PC-9 (cell line): ENCODE results near the gene ZFP36L1. TPM values are rescaled to one million over a fixed set of nuclear protein-coding genes. Genes with fewer than 3 reads are reported as not detected.

Experiments
- BruUV-seq: library from RNA; stranded (reverse); fragments of 400-500 nt; replicated peaks from 2 replicates; lab custom pipeline; 2021; lab: Mats Ljungman, UMichigan
- CTCF ChIA-PET: fragments of 300-600 bp; sonication (Branson Sonifier 250); formaldehyde crosslinking; loops from one replicate; lab custom pipeline; 2022; ENCODE audit warnings: antibody characterized with exemption; lab: Charles Lee
- POLR2A ChIA-PET: fragments of 300-600 bp; sonication (Branson Sonifier 250); formaldehyde crosslinking; loops from one replicate; lab custom pipeline; 2022; ENCODE audit warnings: antibody characterized with exemption; ENCODE audit not compliant: unreplicated experiment; lab: Charles Lee
- DNase-seq, 2 experiments: peaks; one replicate each; pipeline versions ENCODE4 v3.0.0 to v3.0.0-alpha.2; 2015 to 2022; ENCODE audit warnings: mixed read lengths in 1 of 2
- H2AFZ ChIP-seq: fragments of 200-600 bp; sonication (generic); 2 replicates; pipeline ENCODE4 v1.8.1; 2017; ENCODE audit warnings: antibody characterized with exemption
- H3F3A ChIP-seq: fragments of 200-600 bp; sonication (generic); 2 replicates; pipeline ENCODE4 v1.8.1; 2017; ENCODE audit warnings: antibody characterized with exemption, mild to moderate bottlenecking, low read depth; ENCODE audit not compliant: insufficient read depth
- H3K27ac ChIP-seq: fragments of 200-600 bp; sonication (generic); 2 replicates; pipeline ENCODE4 v1.6.1; 2016; ENCODE audit warnings: mixed run types
- H3K27me3 ChIP-seq: fragments of 200-600 bp; sonication (generic); 2 replicates; pipeline ENCODE4 v1.6.1; 2016; ENCODE audit warnings: low read depth, mixed run types; ENCODE audit not compliant: insufficient read depth
- H3K36me3 ChIP-seq: fragments of 200-600 bp; sonication (generic); 2 replicates; pipeline ENCODE4 v1.6.1; 2016; ENCODE audit warnings: low read depth, mixed run types
- H3K4me1 ChIP-seq: fragments of 200-600 bp; sonication (generic); replicated peaks from 2 replicates; pipeline ENCODE4 v1.6.1; 2016; ENCODE audit warnings: mixed run types; ENCODE audit not compliant: insufficient read depth
- H3K4me2 ChIP-seq: fragments of 200-600 bp; sonication (generic); 2 replicates; pipeline ENCODE4 v1.6.1; 2017; ENCODE audit warnings: mixed run types
- H3K4me3 ChIP-seq: fragments of 200-600 bp; sonication (generic); 2 replicates; pipeline ENCODE4 v1.6.1; 2016; ENCODE audit warnings: mixed run types
- H3K79me2 ChIP-seq: fragments of 200-600 bp; sonication (generic); 2 replicates; pipeline ENCODE4 v1.6.1; 2017; ENCODE audit warnings: low read depth, mixed run types
- H3K9me2 ChIP-seq: fragments of 200-600 bp; sonication (generic); 2 replicates; pipeline ENCODE4 v1.8.1; 2017; ENCODE audit warnings: mild to moderate bottlenecking; ENCODE audit not compliant: insufficient read depth
- H3K9me3 ChIP-seq: fragments of 200-600 bp; sonication (generic); 2 replicates; pipeline ENCODE4 v1.8.1; 2016; ENCODE audit warnings: low read depth; ENCODE audit not compliant: insufficient read depth
- H4K20me1 ChIP-seq: fragments of 200-600 bp; sonication (generic); 2 replicates; pipeline ENCODE4 v1.8.1; 2017; ENCODE audit not compliant: insufficient read depth
- CTCF ChIP-seq: fragments of 200-600 bp; sonication (generic); conservative IDR thresholded peaks from 2 replicates; pipeline ENCODE4 v1.6.1; 2017; ENCODE audit warnings: mixed run types, antibody characterized with exemption, mild to moderate bottlenecking, moderate library complexity
- EZH2 ChIP-seq: fragments of 200-600 bp; sonication (generic); IDR thresholded peaks from 2 replicates; pipeline ENCODE4 v1.8.0; 2017; ENCODE audit warnings: antibody characterized with exemption, low read depth
- intact Hi-C: fragments of 100-400 bp; cut with micrococcal nuclease; formaldehyde crosslinking; loops from one replicate; pipeline ENCODE4 v1.10.0; 2022; ENCODE audit not compliant: unreplicated experiment
- total RNA-seq: library from RNA; stranded (reverse); gene quantifications from 2 replicates; pipeline ENCODE4 v1.2.3, GENCODE V29; 2021

Gene ZFP36L1
- total RNA-seq, 1 experiment from 2014 or later = 179 TPM

- no peak overlapping the region for H3K4me3 ChIP-seq
- TF ChIP-seq EZH2 (no peak), CTCF (no peak)
- peak overlapping the region; percentile 98 for H3K27ac ChIP-seq
- H3K79me2 ChIP-seq = peaks cover 25% of the 10 kb centered on the region
- 0 out of 2 replicates have a peak overlapping the region, but pooled peaks have one; percentile 5 for H3K4me2 ChIP-seq
- no peaks in the 10 kb centered on the region for H3K9me2 ChIP-seq
- DNase-seq = no peak
- H4K20me1 ChIP-seq = no peaks in the 10 kb centered on the region
- no peaks in the 10 kb centered on the region for H3K27me3 ChIP-seq
- no peaks in the 10 kb centered on the region for H3K9me3 ChIP-seq
- H2AFZ ChIP-seq = no peak overlapping the region
- H3K4me1 ChIP-seq = peaks cover 48% of the 10 kb centered on the region
- BruUV-seq = no TSS peak
- ChIA-PET CTCF (no interaction called here), POLR2A (interaction anchor here (0.7 kb wide), 1 partner anchor 315 kb away, joined by 3 read pairs; no protein-coding TSS in a partner anchor)
- peaks cover 21% of the 10 kb centered on the region for H3K36me3 ChIP-seq
- intact Hi-C loops = no loop called here
- peaks cover 54% of the 10 kb centered on the region for H3F3A ChIP-seq
Observed at GRCh38 chr14:68784226-68784910, 8.5 kb downstream of the ZFP36L1 start.

- no peak for DNase-seq
- TF ChIP-seq EZH2 = no peak
- TF ChIP-seq CTCF = no peak
- H3K4me2 ChIP-seq = no peak overlapping the region
- H3K4me1 ChIP-seq = peaks cover 53% of the 10 kb centered on the region
- peaks cover 57% of the 10 kb centered on the region for H3F3A ChIP-seq
- no peaks in the 10 kb centered on the region for H4K20me1 ChIP-seq
- CTCF ChIA-PET = no interaction called here
- POLR2A ChIA-PET = no interaction called here
- BruUV-seq = no TSS peak
- H3K9me2 ChIP-seq = no peaks in the 10 kb centered on the region
- H3K27me3 ChIP-seq = no peaks in the 10 kb centered on the region
- intact Hi-C loops = no loop called here
- H3K36me3 ChIP-seq = peaks cover 17% of the 10 kb centered on the region
- no peak overlapping the region for H3K4me3 ChIP-seq
- no peaks in the 10 kb centered on the region for H3K9me3 ChIP-seq
- H3K27ac ChIP-seq = peak overlapping the region; percentile 98
- H3K79me2 ChIP-seq = peaks cover 18% of the 10 kb centered on the region
- no peak overlapping the region for H2AFZ ChIP-seq
Observed at GRCh38 chr14:68783408-68784225, 9.2 kb downstream of the ZFP36L1 start.

GRCh38 chr14:68782091-68782981, 10.5 kb downstream of the ZFP36L1 start:
- TF ChIP-seq EZH2 (no peak), CTCF (no peak)
- Histone ChIP-seq H3K79me2 (peaks cover 5% of the 10 kb centered on the region), H3K4me1 (peaks cover 47% of the 10 kb centered on the region), H3F3A (peaks cover 48% of the 10 kb centered on the region), H3K36me3 (peaks cover 5% of the 10 kb centered on the region; the same call in 1 of the 2 replicates), H3K9me3 (no peaks in the 10 kb centered on the region), H3K4me3 (no peak overlapping the region), H3K9me2 (no peaks in the 10 kb centered on the region), H3K4me2 (no peak overlapping the region), H2AFZ (no peak overlapping the region), H3K27ac (no peak overlapping the region), H4K20me1 (no peaks in the 10 kb centered on the region), H3K27me3 (no peaks in the 10 kb centered on the region)
- ChIA-PET POLR2A (interaction anchor here (0.5 kb wide), 1 partner anchor 28 kb away, joined by 3 read pairs; no protein-coding TSS in a partner anchor), CTCF (no interaction called here)
- DNase-seq = no peak
- intact Hi-C loops = no loop called here
- BruUV-seq = no TSS peak
